ENCODE data around the gene CTBP1. TPM values are rescaled to one million over a fixed set of nuclear protein-coding genes. Genes with fewer than 3 reads are reported as not detected.

The CTBP1 gene
- total and polyA plus RNA-seq, 2 of the 8 experiments (the other 6 are each of a cell fraction or from before 2014, with no cell fraction given): 128 to 185 TPM

GRCh38 chr4:1285151-1285789, 36.3 kb upstream of the CTBP1 start (continued):
- no peak for TF ChIP-seq SIRT6 (IDR thresholded peaks at IDR 0.05; ENCODE audit: low read length)
- no peak for TF ChIP-seq MAX (IDR thresholded peaks at IDR 0.05)
- TF ChIP-seq SP2 (IDR thresholded peaks at IDR 0.05; ENCODE audit: low read length): no peak
